ENCODE measurements around the gene TEX51.

The TEX51 gene

GRCh38 chr2:126860385-126860784 is 38.3 kb upstream of the TEX51 start:
- DNase-seq (ENCODE audit: low read depth): no peak
- TF ChIP-seq CTCF (conservative IDR thresholded peaks at IDR 0.05; ENCODE audit: control insufficient read depth, insufficient read depth, low read depth, low read length): no peak
- no peak overlapping the region for H3K4me3 ChIP-seq (ENCODE audit: control insufficient read depth, low read depth, low read length)

GRCh38 chr2:126862730-126863129 is 36.0 kb upstream of the TEX51 start:
- no peak overlapping the region for H3K4me3 ChIP-seq (ENCODE audit: control insufficient read depth, low read depth, low read length)
- no peak for DNase-seq (ENCODE audit: low read depth)
- no peak for TF ChIP-seq CTCF (conservative IDR thresholded peaks at IDR 0.05; ENCODE audit: control insufficient read depth, insufficient read depth, low read depth, low read length)

GRCh38 chr2:126863336-126864015 is 35.2 kb upstream of the TEX51 start:
- H3K4me3 ChIP-seq (ENCODE audit: control insufficient read depth, low read depth, low read length): no peak overlapping the region
- DNase-seq (ENCODE audit: low read depth): no peak
- TF ChIP-seq CTCF (conservative IDR thresholded peaks at IDR 0.05; ENCODE audit: control insufficient read depth, insufficient read depth, low read depth, low read length): no peak

GRCh38 chr2:126864861-126865260 is 33.8 kb upstream of the TEX51 start:
- no peak overlapping the region for H3K4me3 ChIP-seq (ENCODE audit: control insufficient read depth, low read depth, low read length)
- no peak for DNase-seq (ENCODE audit: low read depth)
- TF ChIP-seq CTCF (conservative IDR thresholded peaks at IDR 0.05; ENCODE audit: control insufficient read depth, insufficient read depth, low read depth, low read length): peak; percentile 23

- no peak for DNase-seq (ENCODE audit: low read depth)
- no peak overlapping the region for H3K4me3 ChIP-seq (ENCODE audit: control insufficient read depth, low read depth, low read length)
- TF ChIP-seq CTCF (conservative IDR thresholded peaks at IDR 0.05; ENCODE audit: control insufficient read depth, insufficient read depth, low read depth, low read length): no peak
Measured at GRCh38 chr2:126866451-126866850, 32.2 kb upstream of the TEX51 start.

- H3K4me3 ChIP-seq (ENCODE audit: control insufficient read depth, low read depth, low read length): no peak overlapping the region
- DNase-seq (ENCODE audit: low read depth): no peak
- TF ChIP-seq CTCF (conservative IDR thresholded peaks at IDR 0.05; ENCODE audit: control insufficient read depth, insufficient read depth, low read depth, low read length): no peak
Measured at GRCh38 chr2:126874961-126875360, 23.7 kb upstream of the TEX51 start.

- no peak for DNase-seq (ENCODE audit: low read depth)
- no peak for TF ChIP-seq CTCF (conservative IDR thresholded peaks at IDR 0.05; ENCODE audit: control insufficient read depth, insufficient read depth, low read depth, low read length)
- H3K4me3 ChIP-seq (ENCODE audit: control insufficient read depth, low read depth, low read length): no peak overlapping the region
Measured at GRCh38 chr2:126876631-126877030, 22.1 kb upstream of the TEX51 start.
